Right atrium auricular region (tissue), 2 donors: ENCODE results near the gene APLF. TPM values are rescaled to one million over a fixed set of nuclear protein-coding genes. Genes with fewer than 3 reads are reported as not detected.

Experiments used
- DNase-seq: peaks from one replicate; pipeline ENCODE4 v3.0.0-alpha.2; 2019; ENCODE audit warnings: low spot score
- H3K27ac ChIP-seq, 2 donors: fragments of 200-600 bp; sonication (generic); 1 replicate in 1 of 2; 2 replicates in 1 of 2; pipeline ENCODE4 v1.5.1; 2016 to 2019
- H3K27me3 ChIP-seq, 2 donors: fragments of 200-600 bp; sonication (generic); one replicate each; pipeline versions ENCODE4 v1.5.1 to v1.6.0; 2017 to 2019
- H3K36me3 ChIP-seq: fragments of 200-600 bp; sonication (generic); one replicate; pipeline ENCODE4 v1.5.1; 2016
- H3K4me1 ChIP-seq, 2 donors: fragments of 200-600 bp; sonication (generic); one replicate each; pipeline versions ENCODE4 v1.5.1 to v1.6.0; 2017 to 2019
- H3K4me3 ChIP-seq, 2 donors: fragments of 200-600 bp; sonication (generic); 1 replicate in 1 of 2; 2 replicates in 1 of 2; pipeline ENCODE4 v1.5.1; 2017 to 2019; ENCODE audit warnings: mild to moderate bottlenecking in 1 of 2, moderate library complexity in 1 of 2
- H3K9me3 ChIP-seq, 2 donors: fragments of 200-600 bp; sonication (generic); one replicate each; pipeline ENCODE4 v1.5.1; 2019
- total RNA-seq, 2 donors: library from RNA; depleted of rRNA; stranded (reverse); fragments of >200 nt; gene quantifications; one replicate each; pipeline ENCODE4 v1.1.0, GENCODE V29; 2016
- TF ChIP-seq, protein P1 (sequence below), 2 donors: fragments of 200-600 bp; sonication (generic); IDR thresholded peaks; one replicate each; pipeline ENCODE4 v1.5.1; 2019; ENCODE audit warnings: antibody characterized with exemption in 2 of 2

Gene APLF, protein sequence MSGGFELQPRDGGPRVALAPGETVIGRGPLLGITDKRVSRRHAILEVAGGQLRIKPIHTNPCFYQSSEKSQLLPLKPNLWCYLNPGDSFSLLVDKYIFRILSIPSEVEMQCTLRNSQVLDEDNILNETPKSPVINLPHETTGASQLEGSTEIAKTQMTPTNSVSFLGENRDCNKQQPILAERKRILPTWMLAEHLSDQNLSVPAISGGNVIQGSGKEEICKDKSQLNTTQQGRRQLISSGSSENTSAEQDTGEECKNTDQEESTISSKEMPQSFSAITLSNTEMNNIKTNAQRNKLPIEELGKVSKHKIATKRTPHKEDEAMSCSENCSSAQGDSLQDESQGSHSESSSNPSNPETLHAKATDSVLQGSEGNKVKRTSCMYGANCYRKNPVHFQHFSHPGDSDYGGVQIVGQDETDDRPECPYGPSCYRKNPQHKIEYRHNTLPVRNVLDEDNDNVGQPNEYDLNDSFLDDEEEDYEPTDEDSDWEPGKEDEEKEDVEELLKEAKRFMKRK
- total RNA-seq: 1 to 10 TPM; 4.2 to 8.2 TPM

GRCh38 chr2:68467077-68467960 is at the start of gene APLF, which contains the start of gene FBXO48:
APLF (plus strand) TSS chr2:68467585; CDS start chr2:68467732, 147 bp downstream.
FBXO48 (minus strand) TSS chr2:68467294; CDS start chr2:68465145, 2,149 bp downstream.
- H3K27me3 ChIP-seq: no peaks in the 10 kb centered on the region
- H3K36me3 ChIP-seq: no peaks in the 10 kb centered on the region
- H3K4me1 ChIP-seq: peaks cover 0 to 17% of the 10 kb centered on the region in 2 donors
- TF ChIP-seq, protein P1, sequence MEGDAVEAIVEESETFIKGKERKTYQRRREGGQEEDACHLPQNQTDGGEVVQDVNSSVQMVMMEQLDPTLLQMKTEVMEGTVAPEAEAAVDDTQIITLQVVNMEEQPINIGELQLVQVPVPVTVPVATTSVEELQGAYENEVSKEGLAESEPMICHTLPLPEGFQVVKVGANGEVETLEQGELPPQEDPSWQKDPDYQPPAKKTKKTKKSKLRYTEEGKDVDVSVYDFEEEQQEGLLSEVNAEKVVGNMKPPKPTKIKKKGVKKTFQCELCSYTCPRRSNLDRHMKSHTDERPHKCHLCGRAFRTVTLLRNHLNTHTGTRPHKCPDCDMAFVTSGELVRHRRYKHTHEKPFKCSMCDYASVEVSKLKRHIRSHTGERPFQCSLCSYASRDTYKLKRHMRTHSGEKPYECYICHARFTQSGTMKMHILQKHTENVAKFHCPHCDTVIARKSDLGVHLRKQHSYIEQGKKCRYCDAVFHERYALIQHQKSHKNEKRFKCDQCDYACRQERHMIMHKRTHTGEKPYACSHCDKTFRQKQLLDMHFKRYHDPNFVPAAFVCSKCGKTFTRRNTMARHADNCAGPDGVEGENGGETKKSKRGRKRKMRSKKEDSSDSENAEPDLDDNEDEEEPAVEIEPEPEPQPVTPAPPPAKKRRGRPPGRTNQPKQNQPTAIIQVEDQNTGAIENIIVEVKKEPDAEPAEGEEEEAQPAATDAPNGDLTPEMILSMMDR (IDR thresholded peaks at IDR 0.05): no peak
- DNase-seq: peak; percentile 98
- peak within 1 kb of the TSS; percentile 87 to 92 for H3K4me3 ChIP-seq
- H3K27ac ChIP-seq: peak within 1 kb of the TSS; percentile 84 to 93
- no peaks in the 10 kb centered on the region for H3K9me3 ChIP-seq

DNA sequence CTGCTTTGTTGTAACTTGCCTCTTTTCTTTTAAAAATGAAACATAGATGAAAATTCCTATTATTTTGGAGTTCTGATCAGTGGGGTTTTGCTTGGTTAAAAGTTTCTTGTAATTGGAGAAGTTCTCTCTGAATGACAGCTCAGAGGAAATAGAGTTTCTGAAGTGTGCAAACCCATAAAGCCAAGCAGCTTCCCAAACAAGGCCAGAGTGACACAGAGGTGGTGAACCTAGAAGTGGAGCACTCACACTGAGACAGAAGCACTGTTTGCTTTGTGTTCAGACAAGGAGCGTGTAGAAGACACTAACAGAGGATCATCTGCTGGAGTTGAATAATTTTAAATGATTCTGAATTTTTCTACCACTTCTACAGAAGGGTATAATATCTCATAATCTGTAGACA is 49.5 kb upstream of the APLF start:
- DNase-seq: no peak
- no peaks in the 10 kb centered on the region for H3K9me3 ChIP-seq
- H3K4me1 ChIP-seq: peaks cover 0 to 5% of the 10 kb centered on the region in 2 donors
- H3K27ac ChIP-seq: no peak overlapping the region
- H3K27me3 ChIP-seq: no peaks in the 10 kb centered on the region
- TF ChIP-seq, protein P1 (IDR thresholded peaks at IDR 0.05): no peak
- no peaks in the 10 kb centered on the region for H3K36me3 ChIP-seq
- no peak overlapping the region for H3K4me3 ChIP-seq

GRCh38 chr2:68418419-68418818 is 49.0 kb upstream of the APLF start:
- Histone ChIP-seq H3K36me3 (no peaks in the 10 kb centered on the region), H3K27ac (no peak overlapping the region), H3K27me3 (no peaks in the 10 kb centered on the region), H3K4me3 (no peak overlapping the region), H3K9me3 (no peaks in the 10 kb centered on the region), H3K4me1 (peaks cover 0 to 5% of the 10 kb centered on the region in 2 donors)
- DNase-seq: no peak
- TF ChIP-seq, protein P1 (IDR thresholded peaks at IDR 0.05): no peak

DNA sequence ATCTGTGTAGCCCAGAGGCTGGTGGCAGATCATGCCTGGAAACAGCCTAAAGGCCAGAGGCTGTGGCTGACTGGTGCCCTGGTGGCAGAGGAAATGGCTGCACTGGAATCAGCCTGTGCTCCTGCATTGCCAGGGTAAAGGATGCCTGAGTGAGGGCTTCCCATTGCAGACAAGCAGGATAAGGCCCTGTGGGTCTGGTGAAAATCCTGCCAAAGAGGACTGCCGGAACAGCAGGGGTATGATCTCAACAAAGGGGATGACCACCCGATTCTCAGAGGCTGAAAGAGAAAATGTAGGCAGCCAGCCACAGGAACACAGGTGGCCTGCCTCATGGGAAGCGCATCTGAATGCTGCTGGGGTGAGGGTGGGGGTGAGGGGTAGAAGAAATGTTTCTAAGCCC is 48.5 kb upstream of the APLF start:
- no peaks in the 10 kb centered on the region for H3K27me3 ChIP-seq
- DNase-seq: no peak
- H3K36me3 ChIP-seq: no peaks in the 10 kb centered on the region
- no peak overlapping the region for H3K4me3 ChIP-seq
- H3K4me1 ChIP-seq: peaks cover 0 to under 1% of the 10 kb centered on the region in 2 donors
- TF ChIP-seq, protein P1 (IDR thresholded peaks at IDR 0.05): no peak
- no peaks in the 10 kb centered on the region for H3K9me3 ChIP-seq
- no peak overlapping the region for H3K27ac ChIP-seq

- Histone ChIP-seq H3K27me3 (no peaks in the 10 kb centered on the region), H3K4me3 (no peak overlapping the region), H3K9me3 (no peaks in the 10 kb centered on the region), H3K4me1 (no peaks in the 10 kb centered on the region), H3K27ac (no peak overlapping the region), H3K36me3 (no peaks in the 10 kb centered on the region)
- no peak for DNase-seq
- TF ChIP-seq, protein P1 (IDR thresholded peaks at IDR 0.05): no peak
Measured at GRCh38 chr2:68420254-68420910, 47.0 kb upstream of the APLF start.
